Measurements from ENCODE around the gene ATP11B.

ATP11B gene

GRCh38 chr3:182949688-182950087, 156.4 kb downstream of the ATP11B start:
- no peak for DNase-seq (ENCODE audit: low read depth in 2 of 2)

- no peak for DNase-seq (ENCODE audit: low read depth in 2 of 2)
Observed at GRCh38 chr3:182954553-182955235, 161.4 kb downstream of the ATP11B start.

- DNase-seq (ENCODE audit: low read depth in 2 of 2), result no peak
Observed at GRCh38 chr3:182957226-182957625, 163.9 kb downstream of the ATP11B start.

GRCh38 chr3:182957676-182958266, 164.5 kb downstream of the ATP11B start:
- no peak for DNase-seq (ENCODE audit: low read depth in 2 of 2)

- DNase-seq (ENCODE audit: low read depth in 2 of 2), result no peak
Observed at GRCh38 chr3:182959474-182960350, 166.4 kb downstream of the ATP11B start.

GRCh38 chr3:182962166-182962565, 168.9 kb downstream of the ATP11B start:
- DNase-seq (ENCODE audit: low read depth in 2 of 2), result no peak

- no peak for DNase-seq (ENCODE audit: low read depth in 2 of 2)
Observed at GRCh38 chr3:182964179-182964578, 170.9 kb downstream of the ATP11B start.

GRCh38 chr3:182965861-182966366, 172.6 kb downstream of the ATP11B start:
- DNase-seq (ENCODE audit: low read depth in 2 of 2), result no peak

GRCh38 chr3:182967218-182968204, 174.2 kb downstream of the ATP11B start:
- no peak for DNase-seq (ENCODE audit: low read depth in 2 of 2)

GRCh38 chr3:182969277-182969676, 176.0 kb downstream of the ATP11B start:
- no peak for DNase-seq (ENCODE audit: low read depth in 2 of 2)

- DNase-seq (ENCODE audit: low read depth in 2 of 2), result no peak
Observed at GRCh38 chr3:182969853-182970252, 176.5 kb downstream of the ATP11B start.

- no peak for DNase-seq (ENCODE audit: low read depth in 2 of 2)
Observed at GRCh38 chr3:182970811-182971418, 177.6 kb downstream of the ATP11B start.

Measured in stimulated activated CD8-positive, alpha-beta memory T cell treated with anti-CD3 and anti-CD28 coated beads, Interleukin-2, amount 100 ng/mL, for 48 hours (primary cell).